ENCODE data around the gene MCAM. TPM values are rescaled to one million over a fixed set of nuclear protein-coding genes. Genes with fewer than 3 reads are reported as not detected.

The MCAM gene
- total and polyA plus RNA-seq, 4 experiments from 2014 or later: 0.26 to 0.82 (median 0.34) TPM

DNA sequence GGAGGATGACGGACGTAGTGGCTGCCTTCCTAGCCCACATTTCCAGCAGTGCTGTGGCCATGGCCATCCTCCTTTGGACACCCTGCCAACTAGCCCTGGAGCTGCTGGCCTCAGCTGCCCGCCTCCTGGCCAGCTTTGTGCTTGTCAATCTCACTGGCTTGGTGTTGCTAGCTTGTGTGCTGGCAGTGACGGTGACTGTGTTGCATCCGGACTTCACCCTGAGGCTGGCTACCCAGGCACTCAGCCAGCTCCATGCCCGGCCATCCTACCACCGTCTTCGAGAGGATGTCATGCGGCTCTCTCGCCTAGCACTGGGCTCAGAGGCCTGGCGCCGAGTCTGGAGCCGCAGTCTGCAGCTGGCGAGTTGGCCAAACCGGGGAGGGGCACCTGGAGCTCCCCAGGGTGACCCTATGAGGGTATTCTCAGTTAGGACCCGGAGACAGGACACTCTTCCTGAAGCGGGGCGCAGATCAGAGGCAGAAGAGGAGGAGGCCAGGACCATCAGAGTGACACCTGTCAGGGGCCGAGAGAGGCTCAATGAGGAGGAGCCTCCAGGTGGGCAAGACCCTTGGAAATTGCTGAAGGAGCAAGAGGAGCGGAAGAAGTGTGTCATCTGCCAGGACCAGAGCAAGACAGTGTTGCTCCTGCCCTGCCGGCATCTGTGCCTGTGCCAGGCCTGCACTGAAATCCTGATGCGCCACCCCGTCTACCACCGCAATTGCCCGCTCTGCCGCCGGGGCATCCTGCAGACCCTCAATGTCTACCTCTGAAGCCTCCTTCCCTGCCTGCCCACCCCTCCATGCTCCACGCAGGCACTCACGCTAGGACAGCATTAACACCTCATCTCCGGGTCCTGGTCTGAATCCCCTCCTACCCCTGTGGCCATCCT is 19.0 kb upstream of the MCAM start:
- ChIA-PET POLR2A (ENCODE audit: partially characterized antibody) (interaction anchor here (0.6 kb wide), 1 partner anchor 15 kb away, joined by 3 read pairs; no protein-coding TSS in a partner anchor), CTCF (ENCODE audit: partially characterized antibody) (interaction anchor here (9.8 kb wide), 1 partner anchor 11 kb away, joined by 146 read pairs; no protein-coding TSS in a partner anchor)
- Mint-ChIP-seq H3K4me3 (peak overlapping the region; percentile 69 to 99 (median 98)), H3K27ac (peak overlapping the region; percentile 47 to 98 (median 92)), H3K36me3 (peaks cover 7 to 8% of the 10 kb centered on the region in 2 donors), H3K27me3 (peaks cover 12 to 14% of the 10 kb centered on the region in 2 donors), H3K9me3 (no peaks in the 10 kb centered on the region), H3K4me1 (peaks cover 13 to 60% (median 40%) of the 10 kb centered on the region in 4 donors)
- intact Hi-C loops (cut with micrococcal nuclease): no loop called here
- H3K9me3 ChIP-seq (ENCODE audit: control insufficient read depth in 1 of 2, low read length in 2 of 2): no peaks in the 10 kb centered on the region
- peaks cover 13% of the 10 kb centered on the region for H3K27me3 ChIP-seq (ENCODE audit: insufficient read depth, low read length)
- no peak for DNase-seq
- no peak overlapping the region for H3K4me3 ChIP-seq (ENCODE audit: low read length in 2 of 2)
- peaks cover 32% of the 10 kb centered on the region for H3K4me1 ChIP-seq (ENCODE audit: insufficient read depth, low read length)
- H3K27ac ChIP-seq (ENCODE audit: low read depth, low read length): no peak overlapping the region
- H3K36me3 ChIP-seq (ENCODE audit: insufficient read depth, low read length): no peaks in the 10 kb centered on the region

DNA sequence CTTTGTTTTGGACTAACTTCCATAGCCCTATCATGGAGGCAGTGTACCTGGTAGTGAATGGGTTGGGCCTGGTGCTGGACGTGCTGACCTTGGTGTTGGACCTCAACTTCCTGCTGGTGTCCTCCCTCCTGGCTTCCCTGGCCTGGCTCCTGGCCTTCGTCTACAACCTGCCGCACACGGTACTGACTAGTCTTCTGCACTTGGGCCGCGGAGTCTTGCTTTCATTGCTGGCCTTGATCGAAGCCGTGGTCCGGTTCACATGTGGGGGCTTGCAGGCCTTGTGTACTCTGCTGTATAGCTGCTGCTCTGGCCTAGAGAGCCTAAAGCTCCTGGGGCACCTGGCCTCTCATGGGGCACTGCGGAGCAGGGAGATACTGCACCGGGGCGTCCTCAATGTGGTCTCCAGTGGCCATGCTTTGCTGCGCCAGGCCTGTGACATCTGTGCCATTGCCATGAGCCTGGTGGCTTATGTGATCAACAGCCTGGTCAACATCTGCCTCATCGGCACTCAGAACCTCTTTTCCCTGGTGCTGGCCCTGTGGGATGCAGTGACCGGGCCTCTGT is 18.2 kb upstream of the MCAM start:
- H3K9me3 ChIP-seq (ENCODE audit: control insufficient read depth in 1 of 2, low read length in 2 of 2): no peaks in the 10 kb centered on the region
- Mint-ChIP-seq H3K4me1 (peaks cover 12 to 58% (median 38%) of the 10 kb centered on the region in 4 donors), H3K27me3 (peaks cover 10 to 12% of the 10 kb centered on the region in 2 donors), H3K4me3 (peak overlapping the region; percentile 97 to 99 (median 98)), H3K9me3 (no peaks in the 10 kb centered on the region), H3K36me3 (peaks cover 7 to 8% of the 10 kb centered on the region in 2 donors), H3K27ac (peak overlapping the region; percentile 92 to 98 (median 98))
- ChIA-PET CTCF (ENCODE audit: partially characterized antibody) (interaction anchor here (2.0 to 9.8 kb wide), 2 partner anchors 10 to 21 kb away, joined by 6 to 146 read pairs; no protein-coding TSS in a partner anchor), POLR2A (ENCODE audit: partially characterized antibody) (interaction anchor here (1.6 to 1.7 kb wide), 2 partner anchors 233 to 240 kb away, joined by 6 to 7 read pairs; partner anchors contain the start of gene DPAGT1)
- peak overlapping the region; percentile 70 for H3K27ac ChIP-seq (ENCODE audit: low read depth, low read length)
- H3K4me1 ChIP-seq (ENCODE audit: insufficient read depth, low read length): peaks cover 32% of the 10 kb centered on the region
- H3K36me3 ChIP-seq (ENCODE audit: insufficient read depth, low read length): no peaks in the 10 kb centered on the region
- H3K27me3 ChIP-seq (ENCODE audit: insufficient read depth, low read length): peaks cover 10% of the 10 kb centered on the region
- no peak for DNase-seq
- peak overlapping the region; percentile 86 to 91 for H3K4me3 ChIP-seq (ENCODE audit: low read length in 2 of 2)
- intact Hi-C loops (cut with micrococcal nuclease): no loop called here

DNA sequence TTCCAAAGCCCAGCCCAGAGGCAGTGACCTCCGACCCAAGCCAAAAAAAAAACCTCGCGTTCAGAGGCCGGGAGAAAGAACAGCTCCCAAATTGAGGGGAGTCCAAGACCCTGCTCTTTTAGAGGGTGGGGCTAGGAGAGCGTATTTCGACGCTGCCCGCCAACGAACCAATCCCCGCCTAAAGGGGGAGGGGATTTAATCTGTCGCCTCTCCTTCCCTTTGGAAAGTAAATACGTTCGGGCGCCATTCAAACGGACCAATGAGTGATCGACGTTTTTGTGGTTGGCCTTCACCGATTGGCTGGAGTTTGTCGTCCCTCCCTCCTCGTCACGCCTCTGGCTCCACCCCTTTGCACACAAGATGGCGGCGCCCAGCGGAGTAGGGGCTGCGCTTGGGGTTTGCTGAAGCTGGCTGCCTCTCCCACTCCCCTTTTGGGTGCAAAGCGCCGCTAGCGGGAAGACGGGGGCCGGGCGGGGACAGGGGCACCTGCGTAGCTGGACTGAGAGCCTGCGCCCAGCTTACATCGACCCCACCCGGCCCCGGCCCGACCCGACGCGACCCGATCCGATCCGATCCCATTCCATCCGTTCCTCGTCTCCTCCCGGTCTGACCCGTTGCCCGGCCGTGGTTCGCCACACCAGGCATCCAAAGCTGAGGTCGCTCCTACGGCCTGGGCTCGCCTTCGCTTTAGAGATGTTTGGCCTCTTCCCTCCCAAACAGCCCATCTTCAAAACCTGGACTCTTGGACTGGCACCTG is 17.4 kb upstream of the MCAM start, which contains the start of gene RNF26:
TSS of gene RNF26 (plus strand) at position 354 of the 757 bp plus-strand sequence. CDS start 596 bp downstream, outside the sequence.
- H3K4me3 ChIP-seq (ENCODE audit: low read length in 2 of 2): peak within 1 kb of the TSS; percentile 86 to 91
- ChIA-PET POLR2A (ENCODE audit: partially characterized antibody) (interaction anchor here (1.3 to 1.7 kb wide), 4 partner anchors 11 to 239 kb away, joined by 5 to 8 read pairs (median 6); partner anchors contain the start of gene DPAGT1), CTCF (ENCODE audit: partially characterized antibody) (interaction anchor here (0.8 to 9.8 kb wide), 3 partner anchors 9 to 22 kb away, joined by 3 to 146 read pairs (median 6); no protein-coding TSS in a partner anchor)
- peaks cover 12 to 56% (median 36%) of the 10 kb centered on the region in 4 donors for H3K4me1 Mint-ChIP-seq
- H3K9me3 Mint-ChIP-seq: no peaks in the 10 kb centered on the region
- peaks cover 27% of the 10 kb centered on the region for H3K4me1 ChIP-seq (ENCODE audit: insufficient read depth, low read length)
- peaks cover 10% of the 10 kb centered on the region in 2 donors for H3K27me3 Mint-ChIP-seq
- H3K27ac ChIP-seq (ENCODE audit: low read depth, low read length): peak within 1 kb of the TSS; percentile 70
- H3K36me3 Mint-ChIP-seq: peaks cover 7 to 8% of the 10 kb centered on the region in 2 donors
- peak within 1 kb of the TSS; percentile 97 to 99 (median 98) for H3K4me3 Mint-ChIP-seq
- H3K27ac Mint-ChIP-seq: peak within 1 kb of the TSS; percentile 92 to 98 (median 98)
- no peaks in the 10 kb centered on the region for H3K9me3 ChIP-seq (ENCODE audit: control insufficient read depth in 1 of 2, low read length in 2 of 2)
- H3K36me3 ChIP-seq (ENCODE audit: insufficient read depth, low read length): no peaks in the 10 kb centered on the region
- intact Hi-C loops (cut with micrococcal nuclease): loop anchor here (1.0 kb wide), 1 partner anchor 13 kb away; no protein-coding TSS in a partner anchor
- peaks cover 5% of the 10 kb centered on the region for H3K27me3 ChIP-seq (ENCODE audit: insufficient read depth, low read length)
- peak; percentile 93 to 96 (median 94) for DNase-seq

DNA sequence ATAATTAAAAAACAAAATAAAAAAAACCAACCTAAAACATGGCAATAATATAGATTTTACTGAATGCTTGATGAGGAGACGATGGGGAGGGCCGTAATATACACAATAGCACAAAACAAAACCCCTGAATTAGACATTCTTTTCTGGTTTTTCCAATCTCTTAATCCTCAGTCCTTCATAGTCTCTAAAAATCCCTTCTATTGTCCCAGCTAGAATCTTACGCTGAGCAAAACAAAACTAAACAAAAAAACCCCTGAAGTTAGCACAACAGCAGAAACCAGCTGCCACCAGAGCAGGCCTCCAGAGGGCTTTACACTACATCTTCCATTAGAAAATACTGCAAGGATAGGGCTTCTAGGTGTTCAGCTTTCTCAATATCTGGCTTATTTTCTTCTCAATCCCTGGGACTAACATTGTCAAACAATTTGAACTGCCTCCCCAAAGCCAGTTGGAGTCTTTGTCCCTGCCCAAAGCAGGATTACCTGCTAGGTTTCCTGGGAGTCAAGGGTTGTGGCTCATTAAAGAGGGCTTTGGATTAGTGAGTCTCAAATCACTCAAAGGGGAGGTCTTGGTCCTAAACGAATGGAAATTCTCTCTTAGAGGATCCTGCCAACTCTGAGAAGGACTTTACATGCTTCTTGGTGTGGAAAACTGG is 15.3 kb upstream of the MCAM start:
- no peaks in the 10 kb centered on the region for H3K27me3 ChIP-seq (ENCODE audit: insufficient read depth, low read length)
- Mint-ChIP-seq H3K36me3 (peaks cover 6 to 7% of the 10 kb centered on the region in 2 donors), H3K4me1 (peaks cover 12 to 40% (median 27%) of the 10 kb centered on the region in 4 donors), H3K27me3 (peaks cover 0 to 2% of the 10 kb centered on the region in 2 donors), H3K9me3 (no peaks in the 10 kb centered on the region), H3K4me3 (peak overlapping the region in 7 of 8 donors; percentile 3 to 99 (median 77)), H3K27ac (peak overlapping the region in 4 of 7 donors; percentile 1 to 92 (median 50))
- ChIA-PET POLR2A (ENCODE audit: partially characterized antibody) (no interaction called here), CTCF (ENCODE audit: partially characterized antibody) (interaction anchor here (0.6 to 9.8 kb wide), 2 partner anchors 7 to 49 kb away, joined by 3 to 146 read pairs; no protein-coding TSS in a partner anchor)
- intact Hi-C loops (cut with micrococcal nuclease): no loop called here
- no peak overlapping the region for H3K27ac ChIP-seq (ENCODE audit: low read depth, low read length)
- H3K4me3 ChIP-seq (ENCODE audit: low read length in 2 of 2): no peak overlapping the region
- H3K36me3 ChIP-seq (ENCODE audit: insufficient read depth, low read length): no peaks in the 10 kb centered on the region
- peaks cover 18% of the 10 kb centered on the region for H3K4me1 ChIP-seq (ENCODE audit: insufficient read depth, low read length)
- no peaks in the 10 kb centered on the region for H3K9me3 ChIP-seq (ENCODE audit: control insufficient read depth in 1 of 2, low read length in 2 of 2)
- no peak for DNase-seq

DNA sequence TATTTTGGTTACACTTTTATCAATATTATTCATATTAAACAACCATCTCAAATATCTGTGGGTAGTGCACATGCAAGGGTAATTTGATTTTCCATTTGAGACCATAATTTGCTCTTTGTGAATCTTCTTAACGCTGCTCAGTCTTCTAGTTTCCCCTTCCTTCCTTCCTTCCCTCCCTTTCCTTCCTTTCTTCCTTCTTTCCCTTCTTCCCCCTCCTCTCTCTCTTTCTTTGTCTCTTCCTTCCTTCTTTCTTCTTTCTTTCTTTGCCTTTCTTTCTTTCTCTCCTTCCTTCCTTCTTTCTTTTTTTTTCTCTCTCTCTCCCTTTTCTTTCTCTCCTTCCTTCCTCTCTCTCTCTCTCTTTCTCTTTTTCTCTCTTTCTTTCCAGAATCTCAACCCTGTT is 13.3 kb upstream of the MCAM start:
- CTCF ChIA-PET (ENCODE audit: partially characterized antibody): interaction anchor here (11.0 kb wide), 1 partner anchor 5 kb away, joined by 146 read pairs; the partner anchor contains the start of gene RNF26
- peak overlapping the region in 1 of 7 donors; percentile 49 for H3K27ac Mint-ChIP-seq
- no peaks in the 10 kb centered on the region for H3K9me3 Mint-ChIP-seq
- H3K4me3 ChIP-seq (ENCODE audit: low read length in 2 of 2): no peak overlapping the region
- intact Hi-C loops (cut with micrococcal nuclease): no loop called here
- no peak overlapping the region for H3K27ac ChIP-seq (ENCODE audit: low read depth, low read length)
- no peak for DNase-seq
- H3K4me1 Mint-ChIP-seq: peaks cover 9 to 25% (median 17%) of the 10 kb centered on the region in 4 donors
- peaks cover 11% of the 10 kb centered on the region for H3K4me1 ChIP-seq (ENCODE audit: insufficient read depth, low read length)
- H3K27me3 Mint-ChIP-seq: peaks cover 0 to 2% of the 10 kb centered on the region in 2 donors
- POLR2A ChIA-PET (ENCODE audit: partially characterized antibody): no interaction called here
- H3K36me3 ChIP-seq (ENCODE audit: insufficient read depth, low read length): no peaks in the 10 kb centered on the region
- H3K27me3 ChIP-seq (ENCODE audit: insufficient read depth, low read length): no peaks in the 10 kb centered on the region
- peaks cover 0 to 2% of the 10 kb centered on the region in 2 donors for H3K36me3 Mint-ChIP-seq
- H3K4me3 Mint-ChIP-seq: peak overlapping the region in 1 of 8 donors; percentile 54
- H3K9me3 ChIP-seq (ENCODE audit: control insufficient read depth in 1 of 2, low read length in 2 of 2): no peaks in the 10 kb centered on the region

DNA sequence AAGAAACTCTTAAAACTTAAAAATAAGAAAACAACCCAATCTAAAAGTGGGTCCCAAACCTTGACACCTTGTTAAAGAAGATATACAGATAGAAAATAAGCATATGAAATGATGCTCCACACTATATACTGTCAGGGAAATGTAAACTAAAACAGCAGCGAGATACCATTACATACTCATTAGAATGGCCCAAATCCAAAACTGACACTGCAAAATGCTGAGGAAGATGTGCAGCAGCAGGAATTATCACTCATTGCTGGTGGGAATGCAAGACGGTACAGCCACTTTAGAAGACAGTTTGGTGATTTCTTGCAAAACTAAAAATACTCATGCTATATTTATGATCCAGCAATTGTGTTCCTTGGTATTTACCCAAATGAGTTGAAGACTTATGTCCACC is 12.4 kb upstream of the MCAM start:
- no peak overlapping the region for H3K27ac Mint-ChIP-seq
- CTCF ChIA-PET (ENCODE audit: partially characterized antibody): interaction anchor here (11.0 kb wide), 1 partner anchor 6 kb away, joined by 146 read pairs; the partner anchor contains the start of gene RNF26

More for the DNA sequence above, 12.4 kb upstream of the MCAM start:
- H3K36me3 ChIP-seq (ENCODE audit: insufficient read depth, low read length): no peaks in the 10 kb centered on the region
- H3K27ac ChIP-seq (ENCODE audit: low read depth, low read length): no peak overlapping the region
- no peak overlapping the region for H3K4me3 ChIP-seq (ENCODE audit: low read length in 2 of 2)
- no peaks in the 10 kb centered on the region for H3K27me3 ChIP-seq (ENCODE audit: insufficient read depth, low read length)
- POLR2A ChIA-PET (ENCODE audit: partially characterized antibody): no interaction called here
- no peaks in the 10 kb centered on the region for H3K36me3 Mint-ChIP-seq
- H3K4me3 Mint-ChIP-seq: no peak overlapping the region
- H3K4me1 ChIP-seq (ENCODE audit: insufficient read depth, low read length): peaks cover 4% of the 10 kb centered on the region
- no peaks in the 10 kb centered on the region for H3K9me3 Mint-ChIP-seq
- peaks cover 0 to 2% of the 10 kb centered on the region in 2 donors for H3K27me3 Mint-ChIP-seq
- no peak for DNase-seq
- H3K9me3 ChIP-seq (ENCODE audit: control insufficient read depth in 1 of 2, low read length in 2 of 2): no peaks in the 10 kb centered on the region
- intact Hi-C loops (cut with micrococcal nuclease): no loop called here
- H3K4me1 Mint-ChIP-seq: peaks cover 5 to 18% (median 11%) of the 10 kb centered on the region in 4 donors
